Left cardiac atrium (tissue), 4 donors: ENCODE measurements around the gene HS6ST1. TPM values are rescaled to one million over a fixed set of nuclear protein-coding genes. Genes with fewer than 3 reads are reported as not detected.

Experiments used
- ATAC-seq, 2 donors: fragments of 200-7000 bp; cut with Tn5 transposase; one replicate each; pipeline ENCODE4 v1.9.1; 2020; ENCODE audit warnings: mild to moderate bottlenecking in 2 of 2, moderate library complexity in 2 of 2
- DNase-seq: peaks from one replicate; pipeline ENCODE4 v3.0.0-alpha.2; 2020
- intact Hi-C, 2 donors: fragments of 100-400 bp; cut with DNase I; formaldehyde crosslinking; loops; one replicate each; pipeline versions ENCODE4 v1.14.1 to v1.15.1; 2022 to 2023
- total RNA-seq, 2 donors: library from RNA; stranded (reverse); fragmentation: NEBNext Ultra II Directional; extraction: Animal tissue kit (Norgen Biotek cat#: 25700); gene quantifications; one replicate each; pipeline ENCODE4 v1.2.1, GENCODE V29; 2021
- donor health status: DM: no; HTN: yes; CAD: no.
- donor health status: DM: no; HTN: yes; CAD: no; lungs with severe emphysema.
- donor health status: DM: yes; HTN: yes; CAD: no.
- donor health status: Dilated cardiomyopathy.

HS6ST1 gene
- total RNA-seq, 2 donors from 2014 or later = 14.3 to 19.3 TPM

GRCh38 chr2:128291161-128291843, 27.4 kb downstream of the HS6ST1 start:
- intact Hi-C loops = no loop called here
- peak in 1 of 2 donors; percentile 6 for ATAC-seq
- no peak for DNase-seq

- DNase-seq (no peak), ATAC-seq (no peak)
- intact Hi-C loops = no loop called here
Measured at GRCh38 chr2:128290356-128290755, 28.3 kb downstream of the HS6ST1 start.

GRCh38 chr2:128289439-128289838, 29.2 kb downstream of the HS6ST1 start:
- no peak for ATAC-seq
- intact Hi-C loops = no loop called here
- DNase-seq = no peak

- DNase-seq = no peak
- intact Hi-C loops = no loop called here
- no peak for ATAC-seq
Measured at GRCh38 chr2:128288781-128289180, 29.9 kb downstream of the HS6ST1 start.

GRCh38 chr2:128287780-128288735, 30.6 kb downstream of the HS6ST1 start:
- no peak for ATAC-seq
- no peak for DNase-seq

GRCh38 chr2:128286905-128287779, 31.5 kb downstream of the HS6ST1 start:
- no peak for ATAC-seq
- no peak for DNase-seq
- intact Hi-C loops = no loop called here

More at GRCh38 chr2:128287780-128288735, 30.6 kb downstream of the HS6ST1 start:
- intact Hi-C loops = no loop called here

- no peak for DNase-seq
- ATAC-seq = no peak
- intact Hi-C loops = no loop called here
Measured at GRCh38 chr2:128286011-128286721, 32.5 kb downstream of the HS6ST1 start.

- intact Hi-C loops = no loop called here
- DNase-seq (no peak), ATAC-seq (no peak)
Measured at GRCh38 chr2:128285329-128285931, 33.2 kb downstream of the HS6ST1 start.

GRCh38 chr2:128284841-128285240, 33.8 kb downstream of the HS6ST1 start:
- intact Hi-C loops = no loop called here
- ATAC-seq = no peak
- no peak for DNase-seq

- intact Hi-C loops = no loop called here
- DNase-seq = no peak
Measured at GRCh38 chr2:128284037-128284441, 34.6 kb downstream of the HS6ST1 start.

GRCh38 chr2:128282976-128283810, 35.5 kb downstream of the HS6ST1 start:
- DNase-seq = peak; percentile 27
- intact Hi-C loops = no loop called here

More at GRCh38 chr2:128284037-128284441, 34.6 kb downstream of the HS6ST1 start:
- no peak for ATAC-seq

GRCh38 chr2:128282246-128282975, 36.3 kb downstream of the HS6ST1 start:
- DNase-seq (peak; percentile 25), ATAC-seq (no peak)
- intact Hi-C loops = no loop called here

More at GRCh38 chr2:128282976-128283810, 35.5 kb downstream of the HS6ST1 start:
- ATAC-seq = peak in 1 of 2 donors; percentile 3

GRCh38 chr2:128281852-128282245, 36.8 kb downstream of the HS6ST1 start:
- intact Hi-C loops = no loop called here
- no peak for ATAC-seq
- no peak for DNase-seq

GRCh38 chr2:128280901-128281321, 37.8 kb downstream of the HS6ST1 start:
- DNase-seq (peak; percentile 47), ATAC-seq (peak; percentile 54 to 55)
- intact Hi-C loops = no loop called here

GRCh38 chr2:128280158-128280871, 38.4 kb downstream of the HS6ST1 start:
- ATAC-seq = peak; percentile 19 to 25
- DNase-seq = peak; percentile 36
- intact Hi-C loops = no loop called here

GRCh38 chr2:128279786-128280157, 38.9 kb downstream of the HS6ST1 start:
- no peak for DNase-seq
- intact Hi-C loops = no loop called here
- ATAC-seq = no peak
